ENCODE data around the gene UFD1. TPM values are rescaled to one million over a fixed set of nuclear protein-coding genes. Genes with fewer than 3 reads are reported as not detected.

The UFD1 gene
- total RNA-seq, 4 donors from 2014 or later = 4.9 to 57.2 (median 36.8) TPM

DNA sequence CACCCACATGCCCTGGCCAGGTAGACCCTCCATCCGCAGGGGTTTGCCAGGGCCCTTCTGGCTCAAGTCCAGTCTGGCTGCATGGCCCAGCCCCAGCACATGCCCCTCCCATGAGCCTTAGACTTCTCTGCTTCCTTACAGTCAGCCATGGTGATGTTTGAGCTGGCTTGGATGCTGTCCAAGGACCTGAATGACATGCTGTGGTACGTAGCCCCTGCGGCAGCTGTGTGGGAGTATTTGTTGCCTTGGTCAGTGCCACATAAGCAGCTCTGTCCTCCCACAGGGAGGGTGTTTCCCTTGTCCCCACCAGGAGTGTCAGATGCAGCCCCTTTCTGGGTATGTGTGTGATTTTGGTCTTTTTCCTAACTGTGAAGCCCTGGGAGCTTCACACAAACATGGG lies 18.3 kb upstream of the UFD1 start:
- DNase-seq = no peak
- no peak overlapping the region for H3K4me3 ChIP-seq
- 72% methylated on average over 3 of the region's 3 CpGs; no CpG with 5 or more reads in 1 of the 2 donors for WGBS, 2 donors (ENCODE audit: low coverage in 1 of 2)
- TF ChIP-seq POLR2A (IDR thresholded peaks at IDR 0.05) = no peak
- no peak for TF ChIP-seq POLR2AphosphoS5 (IDR thresholded peaks at IDR 0.05)
- no peak for TF ChIP-seq EP300 (IDR thresholded peaks at IDR 0.05; ENCODE audit: low read depth)
- TF ChIP-seq, protein P1, sequence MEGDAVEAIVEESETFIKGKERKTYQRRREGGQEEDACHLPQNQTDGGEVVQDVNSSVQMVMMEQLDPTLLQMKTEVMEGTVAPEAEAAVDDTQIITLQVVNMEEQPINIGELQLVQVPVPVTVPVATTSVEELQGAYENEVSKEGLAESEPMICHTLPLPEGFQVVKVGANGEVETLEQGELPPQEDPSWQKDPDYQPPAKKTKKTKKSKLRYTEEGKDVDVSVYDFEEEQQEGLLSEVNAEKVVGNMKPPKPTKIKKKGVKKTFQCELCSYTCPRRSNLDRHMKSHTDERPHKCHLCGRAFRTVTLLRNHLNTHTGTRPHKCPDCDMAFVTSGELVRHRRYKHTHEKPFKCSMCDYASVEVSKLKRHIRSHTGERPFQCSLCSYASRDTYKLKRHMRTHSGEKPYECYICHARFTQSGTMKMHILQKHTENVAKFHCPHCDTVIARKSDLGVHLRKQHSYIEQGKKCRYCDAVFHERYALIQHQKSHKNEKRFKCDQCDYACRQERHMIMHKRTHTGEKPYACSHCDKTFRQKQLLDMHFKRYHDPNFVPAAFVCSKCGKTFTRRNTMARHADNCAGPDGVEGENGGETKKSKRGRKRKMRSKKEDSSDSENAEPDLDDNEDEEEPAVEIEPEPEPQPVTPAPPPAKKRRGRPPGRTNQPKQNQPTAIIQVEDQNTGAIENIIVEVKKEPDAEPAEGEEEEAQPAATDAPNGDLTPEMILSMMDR (IDR thresholded peaks at IDR 0.05) = no peak
- H3K27ac ChIP-seq = no peak overlapping the region
- H3K4me1 ChIP-seq = no peaks in the 10 kb centered on the region
- no peaks in the 10 kb centered on the region for H3K9me3 ChIP-seq
- no peaks in the 10 kb centered on the region for H3K36me3 ChIP-seq
- intact Hi-C loops (cut with DNase I; ENCODE audit: low total_unique reads) = no loop called here
- in situ Hi-C loops (cut with MboI; ENCODE audit: low pct_ligation_motif_present in 1 of 4, low pct_unique_long_range_greater_than_20kb in 1 of 4, low sequenced_read_pairs in 3 of 4) = no loop called here
- H3K27me3 ChIP-seq = no peaks in the 10 kb centered on the region

DNA sequence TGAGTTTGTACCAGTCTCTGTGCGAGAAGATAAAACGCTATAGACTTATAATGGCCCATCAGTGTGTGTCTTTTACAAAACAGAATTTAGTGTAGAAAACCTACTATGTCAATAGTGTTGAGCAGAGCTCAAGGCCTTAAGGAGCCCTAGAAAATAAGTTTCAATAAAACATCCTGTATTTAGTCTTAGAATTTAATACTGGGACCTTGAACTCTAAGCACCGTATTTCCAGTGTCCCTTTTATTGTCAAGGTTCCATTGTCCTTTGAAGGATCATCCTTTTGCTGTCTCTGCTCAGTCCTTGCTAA lies 17.3 kb upstream of the UFD1 start:
- Histone ChIP-seq H3K27ac (no peak overlapping the region), H3K27me3 (no peaks in the 10 kb centered on the region), H3K9me3 (no peaks in the 10 kb centered on the region), H3K36me3 (no peaks in the 10 kb centered on the region), H3K4me3 (no peak overlapping the region), H3K4me1 (no peaks in the 10 kb centered on the region)
- no peak for DNase-seq
- TF ChIP-seq POLR2A (IDR thresholded peaks at IDR 0.05) (no peak), EP300 (IDR thresholded peaks at IDR 0.05; ENCODE audit: low read depth) (no peak)
- intact Hi-C loops (cut with DNase I; ENCODE audit: low total_unique reads) (no loop called here), in situ Hi-C loops (cut with MboI; ENCODE audit: low pct_ligation_motif_present in 1 of 4, low pct_unique_long_range_greater_than_20kb in 1 of 4, low sequenced_read_pairs in 3 of 4) (no loop called here)
- 94 to 96% methylated on average over 3 of the region's 3 CpGs for WGBS, 2 donors (ENCODE audit: low coverage in 1 of 2)

DNA sequence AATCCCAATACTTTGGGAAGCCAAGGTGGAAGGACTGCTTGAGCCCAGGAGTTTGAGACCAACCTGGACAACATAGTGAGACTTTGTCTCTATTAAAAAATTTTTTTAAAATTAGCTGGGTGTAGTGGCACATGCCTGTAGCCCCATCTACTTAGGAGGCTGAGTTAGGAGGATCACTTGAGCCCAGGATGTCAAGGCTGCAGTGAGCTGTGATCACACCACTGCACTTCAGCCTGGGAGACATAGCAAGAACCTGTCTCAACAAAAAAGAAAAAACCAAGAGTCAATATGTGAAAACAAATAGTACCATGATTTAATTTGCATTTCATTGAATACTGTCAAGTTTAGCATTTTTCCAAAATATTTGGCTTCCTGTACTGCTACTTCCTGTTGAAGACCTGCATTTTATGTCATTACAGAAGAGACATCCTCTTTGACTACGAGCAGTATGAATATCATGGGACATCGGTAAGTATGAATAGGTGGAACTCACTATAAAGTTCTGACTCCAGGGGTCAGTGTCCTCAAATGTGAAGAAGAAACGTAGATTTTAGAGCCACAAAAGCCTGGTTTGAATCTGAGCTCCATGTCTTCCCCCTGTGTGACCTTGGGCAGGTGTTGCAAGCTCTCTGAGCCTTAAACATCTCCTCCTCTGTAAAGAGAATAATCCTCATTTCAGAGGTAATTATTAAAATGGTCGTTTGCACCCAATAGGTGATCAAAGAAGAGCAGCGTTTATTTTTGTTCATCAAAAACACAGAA lies 16.8 kb upstream of the UFD1 start:
- Histone ChIP-seq H3K4me3 (no peak overlapping the region), H3K27ac (no peak overlapping the region), H3K27me3 (no peaks in the 10 kb centered on the region), H3K4me1 (no peaks in the 10 kb centered on the region), H3K9me3 (no peaks in the 10 kb centered on the region), H3K36me3 (no peaks in the 10 kb centered on the region)
- no peak for DNase-seq
- 57 to 72% methylated on average over 4 to 5 of the region's 5 CpGs for WGBS, 2 donors (ENCODE audit: low coverage in 1 of 2)
- intact Hi-C loops (cut with DNase I; ENCODE audit: low total_unique reads) = no loop called here
- in situ Hi-C loops (cut with MboI; ENCODE audit: low pct_ligation_motif_present in 1 of 4, low pct_unique_long_range_greater_than_20kb in 1 of 4, low sequenced_read_pairs in 3 of 4) = no loop called here
- TF ChIP-seq POLR2A (IDR thresholded peaks at IDR 0.05) = no peak
- TF ChIP-seq, protein P1 (IDR thresholded peaks at IDR 0.05) = no peak

DNA sequence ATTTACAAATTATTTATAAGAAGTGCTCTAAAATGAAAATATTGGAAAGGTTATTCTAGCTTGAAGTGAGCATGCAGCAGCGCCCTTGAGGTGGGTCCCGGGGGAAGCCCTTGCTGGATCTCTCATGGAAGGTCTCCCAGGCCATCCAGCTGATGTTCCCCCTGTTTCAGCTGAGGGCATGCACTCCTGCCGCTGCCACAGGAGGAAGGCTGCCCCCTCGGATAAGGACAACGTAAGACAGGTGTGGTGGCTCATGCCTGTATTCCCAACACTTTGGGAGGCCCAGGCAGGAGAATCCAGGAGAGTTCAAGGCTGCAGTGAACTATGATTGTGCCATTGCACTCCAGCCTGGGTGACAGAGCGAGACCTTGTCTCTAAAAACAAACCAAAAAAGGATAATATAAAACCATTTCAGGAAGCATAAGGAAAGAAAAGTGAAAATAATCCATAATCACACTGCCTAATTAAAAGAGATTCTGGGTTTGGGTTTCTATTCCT lies 15.7 kb upstream of the UFD1 start:
- DNase-seq = no peak
- 88 to 100% methylated on average over 1 to 6 of the region's 6 CpGs for WGBS, 2 donors (ENCODE audit: low coverage in 1 of 2)
- no peak overlapping the region for H3K27ac ChIP-seq
- H3K9me3 ChIP-seq = no peaks in the 10 kb centered on the region
- TF ChIP-seq EP300 (IDR thresholded peaks at IDR 0.05; ENCODE audit: low read depth) = no peak
- no peak for TF ChIP-seq POLR2A (IDR thresholded peaks at IDR 0.05)
- TF ChIP-seq, protein P1 (IDR thresholded peaks at IDR 0.05) = no peak
- no peak for TF ChIP-seq POLR2AphosphoS5 (IDR thresholded peaks at IDR 0.05)
- in situ Hi-C loops (cut with MboI; ENCODE audit: low pct_ligation_motif_present in 1 of 4, low pct_unique_long_range_greater_than_20kb in 1 of 4, low sequenced_read_pairs in 3 of 4) = no loop called here
- no peaks in the 10 kb centered on the region for H3K4me1 ChIP-seq
- intact Hi-C loops (cut with DNase I; ENCODE audit: low total_unique reads) = no loop called here
- no peaks in the 10 kb centered on the region for H3K27me3 ChIP-seq
- H3K4me3 ChIP-seq = no peak overlapping the region
- no peaks in the 10 kb centered on the region for H3K36me3 ChIP-seq
